H1 (cell line): Measurements from ENCODE around the gene WDR89. TPM values are rescaled to one million over a fixed set of nuclear protein-coding genes. Genes with fewer than 3 reads are reported as not detected.

ENCODE experiments used
- BACH1 ChIP-seq: IDR thresholded peaks from 2 replicates; pipeline ENCODE4 v1.6.1; 2012; ENCODE audit warnings: low read length, improper control_type of control experiment
- CREB1 ChIP-seq: IDR thresholded peaks from 2 replicates; pipeline ENCODE4 v1.6.1; 2012; ENCODE audit warnings: inconsistent platforms
- FOSL1 ChIP-seq: IDR thresholded peaks from 2 replicates; pipeline ENCODE4 v1.6.1; 2011; ENCODE audit warnings: mild to moderate bottlenecking, low read depth, low read length, moderate library complexity; ENCODE audit not compliant: insufficient read depth
- GTF2F1 ChIP-seq: IDR thresholded peaks from 2 replicates; pipeline ENCODE4 v1.6.1; 2012; ENCODE audit warnings: low read depth, low read length, improper control_type of control experiment, borderline replicate concordance
- KDM1A ChIP-seq: fragments of 200-600, 300-600 bp; sonication (generic); IDR thresholded peaks from 2 replicates; pipeline ENCODE4 v1.7.1; 2016; ENCODE audit warnings: mild to moderate bottlenecking, low read length, borderline replicate concordance
- POLR2AphosphoS5 ChIP-seq: IDR thresholded peaks from 2 replicates; pipeline ENCODE4 v1.6.1; 2011; ENCODE audit warnings: low read depth, low read length
- SP1 ChIP-seq: IDR thresholded peaks from 2 replicates; pipeline ENCODE4 v1.6.1; 2011; ENCODE audit warnings: low read depth, low read length
- SUZ12 ChIP-seq: fragments of 200-600 bp; sonication (generic); IDR thresholded peaks from 2 replicates; pipeline ENCODE4 v1.6.1; 2012; ENCODE audit warnings: mild to moderate bottlenecking, inconsistent platforms, low read length, moderate library complexity, mixed read lengths
- polyA plus RNA-seq, 7 experiments: library from polyadenylated mRNA; depleted of rRNA in 3 of 7; stranded (reverse) in 5 of 7; unstranded in 2 of 7; fragments of >200 nt in 5 of 7; fragments of 200-250 nt in 2 of 7; gene quantifications; 1 replicate in 5 of 7; 2 replicates in 1 of 7; 4 replicates in 1 of 7; pipeline versions ENCODE4 v1.2.1 to v1.2.3, GENCODE V29; 2011 to 2013; ENCODE audit warnings: missing spikeins in 2 of 7, mixed read lengths in 2 of 7
- total RNA-seq: library from RNA; stranded (reverse); fragmentation: NEBNext Ultra II Directional; extraction: Animal tissue kit (Norgen Biotek cat#: 25700); gene quantifications from 2 replicates; pipeline ENCODE4 v1.2.1, GENCODE V29; 2021

WDR89 gene
- total and polyA plus RNA-seq, 2 of the 8 experiments (the other 6 are each of a cell fraction or from before 2014, with no cell fraction given): 8.3 to 32.9 TPM

- TF ChIP-seq CREB1: no peak
- TF ChIP-seq SUZ12: no peak
- no peak for TF ChIP-seq POLR2AphosphoS5
- TF ChIP-seq SP1: no peak
- no peak for TF ChIP-seq KDM1A
- no peak for TF ChIP-seq BACH1
- no peak for TF ChIP-seq GTF2F1
- no peak for TF ChIP-seq FOSL1
Measured at GRCh38 chr14:63663428-63664341, 22.0 kb upstream of the WDR89 start (continued).
